ENCODE data around the gene FAM204A. TPM values are rescaled to one million over a fixed set of nuclear protein-coding genes. Genes with fewer than 3 reads are reported as not detected.

The FAM204A gene
- total RNA-seq: 64.0 and 64.9 TPM in 2 replicates

DNA sequence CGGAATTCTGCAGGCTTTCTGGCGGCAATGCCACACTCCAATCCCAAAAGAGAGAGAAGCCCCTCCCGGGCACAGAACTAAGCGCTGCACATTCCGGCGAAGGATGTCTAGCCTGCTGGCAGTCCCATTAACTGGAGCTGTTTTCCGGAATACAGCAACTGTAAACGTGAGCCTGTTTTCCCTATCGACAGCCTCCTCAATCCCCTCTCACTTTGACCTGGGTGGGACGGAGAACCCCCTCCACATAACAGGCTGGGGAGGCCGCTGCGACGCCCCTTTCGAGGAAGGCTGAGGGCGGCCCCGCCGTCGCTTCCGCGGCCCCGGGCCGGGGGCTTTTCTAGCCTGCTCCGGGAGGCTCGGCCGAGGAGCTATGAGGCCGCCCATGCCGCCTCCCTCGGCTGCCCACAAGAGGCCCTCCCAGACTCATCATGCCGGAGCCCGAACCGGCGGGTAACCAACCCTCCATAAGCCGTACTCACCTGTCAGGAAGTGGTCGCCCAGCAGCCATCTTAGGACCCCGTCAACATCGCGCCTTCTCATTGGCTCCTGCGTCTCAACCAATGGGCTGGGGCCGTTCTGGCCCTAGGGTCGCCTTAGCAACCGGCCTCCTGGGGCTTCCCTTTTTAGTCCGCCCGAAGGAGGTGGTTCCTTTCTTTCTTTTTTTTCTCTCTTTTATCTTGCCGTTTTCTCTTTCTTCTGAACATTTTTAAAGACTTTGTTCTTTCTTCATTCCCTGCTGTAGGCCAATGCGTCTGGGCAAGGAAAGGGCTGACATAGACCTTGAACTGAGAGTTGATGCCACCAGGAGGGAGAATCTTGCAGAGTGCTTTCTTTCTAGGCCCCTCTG, at the start of gene FAM204A:
TSS of gene FAM204A (minus strand) at position 534 of the 847 bp plus-strand sequence. CDS start 5,909 bp downstream, outside the sequence.

